ENCODE results near the gene HERC4.

- no peak for TF ChIP-seq NFYB (CRISPR knock-in tag; conservative IDR thresholded peaks at IDR 0.05; ENCODE audit: low read depth)
- TF ChIP-seq ZNF232 (CRISPR knock-in tag; IDR thresholded peaks at IDR 0.05), result no peak
- TF ChIP-seq CTCF (IDR thresholded peaks at IDR 0.05), result no peak
- no peak for TF ChIP-seq TCF7 (CRISPR knock-in tag; IDR thresholded peaks at IDR 0.05; ENCODE audit: low read depth)
- TF ChIP-seq ATF2 (CRISPR knock-in tag; IDR thresholded peaks at IDR 0.05; ENCODE audit: borderline replicate concordance, low read depth), result no peak
- TF ChIP-seq E2F4 (CRISPR knock-in tag; IDR thresholded peaks at IDR 0.05; ENCODE audit: borderline replicate concordance, low read depth), result no peak
- TF ChIP-seq FOXJ3 (CRISPR knock-in tag; IDR thresholded peaks at IDR 0.05; ENCODE audit: borderline replicate concordance), result no peak
Observed at GRCh38 chr10:68077026-68077425, 1.9 kb upstream of the HERC4 start.

All from WTC11 (cell line).